Activated CD8-positive, alpha-beta memory T cell treated with anti-CD3 and anti-CD28 coated beads, Interleukin-2, amount 50 U/mL, for 24 hours (primary cell): ENCODE measurements around the gene SF3A1.
A peak's percentile ranks its signal among the peaks of the same experiment; 100 is the strongest.

Experiments used
- DNase-seq: peaks from one replicate; pipeline ENCODE4 v3.0.0-alpha.2; 2020; ENCODE audit errors: extremely low read depth

The SF3A1 gene

DNA sequence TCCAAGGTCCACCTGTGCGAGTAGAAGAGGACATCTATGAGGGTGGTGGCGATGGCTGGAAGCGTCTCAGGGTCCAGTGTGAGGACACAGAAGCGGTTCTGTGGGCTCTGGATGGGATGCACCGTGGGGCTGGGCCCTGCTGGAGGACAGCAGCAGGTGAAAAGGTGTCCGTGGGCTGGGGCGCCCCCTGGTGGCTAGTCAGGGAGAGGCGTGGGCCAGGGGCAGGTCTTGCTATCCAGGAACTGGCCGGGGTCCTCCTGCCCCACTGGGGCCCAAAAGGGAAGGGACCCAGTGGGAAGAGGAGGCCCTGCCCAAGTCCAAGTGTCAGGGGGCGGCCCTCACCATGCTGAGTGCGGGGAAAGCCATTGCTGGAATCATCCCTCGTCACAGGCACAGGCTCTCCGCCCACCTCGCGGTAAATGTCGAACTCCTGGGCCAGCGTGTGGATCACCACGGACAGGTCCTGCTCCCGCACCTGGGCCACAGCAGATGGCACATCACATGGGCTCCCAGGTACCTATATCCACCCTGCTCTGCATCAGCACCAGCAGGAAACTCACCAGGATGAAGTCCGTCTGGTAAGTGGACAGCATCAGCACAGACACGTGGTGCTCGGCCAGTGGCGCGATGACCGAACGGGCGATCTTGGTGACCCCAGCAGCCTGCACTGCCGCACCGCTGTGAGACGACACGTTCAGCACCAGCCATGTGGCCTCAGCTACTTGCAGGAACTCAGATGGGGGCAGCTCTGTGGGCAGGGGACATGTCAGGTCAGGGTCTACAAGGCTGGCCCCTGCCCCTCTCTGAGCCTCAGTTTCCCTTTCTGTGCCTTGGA lies 69.7 kb downstream of the SF3A1 start:
- DNase-seq = peak; percentile 65

DNA sequence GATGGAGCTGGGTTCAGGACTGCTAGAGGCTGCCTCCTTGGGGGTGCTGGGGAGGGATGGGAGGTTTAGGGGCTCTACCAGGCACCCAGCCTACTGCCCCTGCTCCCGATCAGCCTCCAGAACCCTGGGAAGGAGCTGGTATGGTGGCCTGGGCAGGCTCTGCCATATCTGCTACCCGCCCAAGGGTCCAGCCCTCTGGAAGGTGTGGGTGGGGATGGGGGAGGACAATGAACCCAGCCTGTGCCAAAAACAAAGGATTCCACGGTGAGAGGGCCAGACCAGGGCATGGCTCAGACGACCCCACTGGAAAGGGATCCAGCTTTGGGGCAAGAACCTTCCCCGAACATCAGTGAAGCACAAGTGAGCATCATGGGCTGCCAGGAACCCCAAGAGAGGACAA lies 70.4 kb downstream of the SF3A1 start:
- no peak for DNase-seq

GRCh38 chr22:30285846-30286200 lies 70.9 kb downstream of the SF3A1 start:
- DNase-seq = no peak

- DNase-seq = no peak
Measured at GRCh38 chr22:30285176-30285845, 71.4 kb downstream of the SF3A1 start.

DNA sequence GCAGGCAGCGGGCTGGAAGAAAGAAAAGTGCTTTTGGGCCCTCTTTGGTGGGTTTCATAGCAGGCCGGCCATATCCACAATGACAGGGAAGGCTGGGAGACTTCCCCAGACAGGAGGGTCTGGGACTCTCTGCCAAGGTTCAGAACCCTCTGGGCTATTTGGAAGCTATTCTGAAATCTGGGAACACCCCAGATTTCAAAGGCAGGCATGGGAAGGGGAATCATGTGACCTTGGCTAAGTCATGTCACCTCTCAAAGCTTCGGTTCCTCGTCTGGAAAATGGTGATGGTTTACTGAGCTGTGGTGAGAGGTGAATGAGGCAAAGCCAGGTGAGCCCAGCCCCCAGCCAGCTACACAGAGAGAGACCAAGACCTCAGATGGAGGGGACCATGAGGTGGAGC lies 72.0 kb downstream of the SF3A1 start:
- DNase-seq = no peak

DNA sequence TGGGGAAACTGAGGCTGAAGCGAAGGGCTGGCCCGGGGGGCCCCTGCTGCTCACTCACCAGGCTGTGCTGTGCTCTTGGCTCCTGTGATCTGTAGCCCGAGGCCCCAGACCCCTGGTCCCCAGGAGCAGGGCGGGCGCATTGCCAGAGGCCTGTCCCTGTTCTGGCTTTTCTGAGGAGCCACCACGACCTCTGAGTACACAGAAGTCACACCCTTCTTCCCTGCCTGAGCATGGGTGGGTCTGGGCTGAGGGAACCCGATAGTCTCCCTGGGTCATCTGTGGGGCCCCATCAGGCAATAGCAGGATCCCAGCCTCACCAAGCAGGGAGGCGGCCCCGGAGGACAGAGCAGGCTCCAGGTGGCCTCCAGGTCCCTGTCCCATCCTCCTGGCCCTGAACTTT lies 72.5 kb downstream of the SF3A1 start:
- no peak for DNase-seq

- DNase-seq = no peak
Measured at GRCh38 chr22:30283342-30283741, 73.4 kb downstream of the SF3A1 start.

- no peak for DNase-seq
Measured at GRCh38 chr22:30282616-30283046, 74.1 kb downstream of the SF3A1 start.
